K562 (cell line): ENCODE data around the gene WDR27. TPM values are rescaled to one million over a fixed set of nuclear protein-coding genes. Genes with fewer than 3 reads are reported as not detected.

ENCODE experiments used
- polyA plus RNA-seq, 8 experiments: library from polyadenylated mRNA; depleted of rRNA in 4 of 8; stranded (reverse) in 5 of 8; unstranded in 3 of 8; fragments of >200 nt; fragmentation: Nextera tagmentation in 2 of 8; fragmentation: Illumina TruSeq in 1 of 8; extraction: Ambion mirVana in 2 of 8; extraction: Trizol in 1 of 8; gene quantifications; 2 replicates each; pipeline versions ENCODE4 v1.2.1 to v1.2.3, GENCODE V29; 2011 to 2014; ENCODE audit warnings: inconsistent platforms in 1 of 8, missing spikeins in 1 of 8
- total RNA-seq, 7 experiments: library from RNA; depleted of rRNA in 6 of 7; stranded (reverse); fragments of >200 nt in 6 of 7; fragmentation: Illumina TruSeq in 2 of 7; extraction: Trizol in 2 of 7; gene quantifications; 2 replicates each; pipeline versions ENCODE4 v1.2.1 to v1.2.3, GENCODE V29; 2011 to 2021; ENCODE audit warnings: low replicate concordance in 1 of 7

WDR27 gene
- total and polyA plus RNA-seq, 9 of the 15 experiments (the other 6 are each of a cell fraction or from before 2014, with no cell fraction given), result 4.3 to 77.2 (median 22.7) TPM

Other genes starting within 250 kb of the WDR27 start
- gene C6orf120, start 97 bp upstream of the WDR27 start, total RNA-seq (2014; rRNA removed), result 43.5 and 47.6 TPM in 2 replicates
- gene C6orf120, start 97 bp upstream of the WDR27 start, total RNA-seq (2014; rRNA removed; fragmentation: Illumina TruSeq; extraction: Trizol), result 37.2 and 40.8 TPM in 2 replicates
- 37.4 and 42.8 TPM in 2 replicates for gene C6orf120, start 97 bp upstream of the WDR27 start, total RNA-seq (2015; rRNA removed; fragmentation: Illumina TruSeq; extraction: Trizol)
- 44.9 and 49.7 TPM in 2 replicates for gene C6orf120, start 97 bp upstream of the WDR27 start, total RNA-seq (2021)
- gene C6orf120, start 97 bp upstream of the WDR27 start, polyA plus RNA-seq (2011; rRNA removed), result 23.2 and 32.6 TPM in 2 replicates
- gene C6orf120, start 97 bp upstream of the WDR27 start, polyA plus RNA-seq (2014; fragmentation: Illumina TruSeq; extraction: Trizol), result 33.2 and 36.3 TPM in 2 replicates
- gene C6orf120, start 97 bp upstream of the WDR27 start, polyA plus RNA-seq (2014; fragmentation: Nextera tagmentation; extraction: Ambion mirVana), result 1 to 10 TPM; 7.7 to 9.7 TPM
- gene C6orf120, start 97 bp upstream of the WDR27 start, polyA plus RNA-seq (2014; rRNA removed), result 34.8 and 42.3 TPM in 2 replicates
- 31.0 and 31.5 TPM in 2 replicates for gene PHF10, start 22.5 kb upstream of the WDR27 start, total RNA-seq (2014; rRNA removed)
- 47.2 and 51.7 TPM in 2 replicates for gene PHF10, start 22.5 kb upstream of the WDR27 start, total RNA-seq (2014; rRNA removed; fragmentation: Illumina TruSeq; extraction: Trizol)
- gene PHF10, start 22.5 kb upstream of the WDR27 start, total RNA-seq (2015; rRNA removed; fragmentation: Illumina TruSeq; extraction: Trizol), result 43.5 and 46.0 TPM in 2 replicates
- 55.3 and 55.5 TPM in 2 replicates for gene PHF10, start 22.5 kb upstream of the WDR27 start, total RNA-seq (2021)
- gene PHF10, start 22.5 kb upstream of the WDR27 start, polyA plus RNA-seq (2011; rRNA removed), result 39.2 and 45.9 TPM in 2 replicates
- 73.1 and 88.9 TPM in 2 replicates for gene PHF10, start 22.5 kb upstream of the WDR27 start, polyA plus RNA-seq (2014; fragmentation: Illumina TruSeq; extraction: Trizol)
- 10 to 100 TPM; 23.9 to 24.0 TPM for gene PHF10, start 22.5 kb upstream of the WDR27 start, polyA plus RNA-seq (2014; fragmentation: Nextera tagmentation; extraction: Ambion mirVana)
- 55.4 and 55.7 TPM in 2 replicates for gene PHF10, start 22.5 kb upstream of the WDR27 start, polyA plus RNA-seq (2014; rRNA removed)
- 4.8 and 6.9 TPM in 2 replicates for gene DYNLT2, start 49.5 kb upstream of the WDR27 start, total RNA-seq (2014; rRNA removed)
- 6.3 and 7.1 TPM in 2 replicates for gene DYNLT2, start 49.5 kb upstream of the WDR27 start, total RNA-seq (2014; rRNA removed; fragmentation: Illumina TruSeq; extraction: Trizol)
- 9.1 and 10.2 TPM in 2 replicates for gene DYNLT2, start 49.5 kb upstream of the WDR27 start, total RNA-seq (2015; rRNA removed; fragmentation: Illumina TruSeq; extraction: Trizol)
- gene DYNLT2, start 49.5 kb upstream of the WDR27 start, total RNA-seq (2021), result 3.7 and 4.6 TPM in 2 replicates
- gene DYNLT2, start 49.5 kb upstream of the WDR27 start, polyA plus RNA-seq (2011; rRNA removed), result 11.8 and 12.6 TPM in 2 replicates
- gene DYNLT2, start 49.5 kb upstream of the WDR27 start, polyA plus RNA-seq (2014; fragmentation: Illumina TruSeq; extraction: Trizol), result 6.0 and 6.2 TPM in 2 replicates
- gene DYNLT2, start 49.5 kb upstream of the WDR27 start, polyA plus RNA-seq (2014; fragmentation: Nextera tagmentation; extraction: Ambion mirVana), result 1 to 10 TPM; 2.0 to 2.5 TPM
- 7.2 and 12.8 TPM in 2 replicates for gene DYNLT2, start 49.5 kb upstream of the WDR27 start, polyA plus RNA-seq (2014; rRNA removed)
- gene ERMARD, start 49.6 kb upstream of the WDR27 start, total RNA-seq (2014; rRNA removed), result 14.5 and 20.9 TPM in 2 replicates
- 26.1 and 27.0 TPM in 2 replicates for gene ERMARD, start 49.6 kb upstream of the WDR27 start, total RNA-seq (2014; rRNA removed; fragmentation: Illumina TruSeq; extraction: Trizol)
- gene ERMARD, start 49.6 kb upstream of the WDR27 start, total RNA-seq (2015; rRNA removed; fragmentation: Illumina TruSeq; extraction: Trizol), result 22.2 and 25.6 TPM in 2 replicates
- gene ERMARD, start 49.6 kb upstream of the WDR27 start, total RNA-seq (2021), result 24.0 and 27.7 TPM in 2 replicates
- gene ERMARD, start 49.6 kb upstream of the WDR27 start, polyA plus RNA-seq (2011; rRNA removed), result 48.1 and 55.2 TPM in 2 replicates
- gene ERMARD, start 49.6 kb upstream of the WDR27 start, polyA plus RNA-seq (2014; fragmentation: Illumina TruSeq; extraction: Trizol), result 20.4 and 21.2 TPM in 2 replicates
- 10 to 100 TPM; 56.5 to 68.6 TPM for gene ERMARD, start 49.6 kb upstream of the WDR27 start, polyA plus RNA-seq (2014; fragmentation: Nextera tagmentation; extraction: Ambion mirVana)
- 25.5 and 32.7 TPM in 2 replicates for gene ERMARD, start 49.6 kb upstream of the WDR27 start, polyA plus RNA-seq (2014; rRNA removed)